GM12891 (cell line): ENCODE results near the gene CNR1. TPM values are rescaled to one million over a fixed set of nuclear protein-coding genes. Genes with fewer than 3 reads are reported as not detected.
"Not testable (repeated sequence)": the region's sequence is repeated elsewhere in the genome, so short reads cannot be mapped to it uniquely, and the experiment has no call there.

Experiments used
- DNase-seq: peaks from one replicate; pipeline ENCODE4 v3.0.0; 2011; ENCODE audit warnings: low spot score; ENCODE audit not compliant: insufficient read length
- FAIRE-seq: peaks from 2 replicates; lab custom pipeline; 2011; peaks lifted over from hg19 to GRCh38; lab: Jason Lieb, UNC
- PAX5 ChIP-seq: IDR thresholded peaks from 2 replicates; pipeline ENCODE4 v1.6.1; 2011; ENCODE audit warnings: low read length, moderate library complexity, mild to moderate bottlenecking; ENCODE audit not compliant: insufficient read depth, severe bottlenecking
- POLR2A ChIP-seq: IDR thresholded peaks from 2 replicates; pipeline ENCODE4 v1.6.1; 2011; ENCODE audit warnings: low read depth, low read length, control low read depth
- POLR2AphosphoS5 ChIP-seq: IDR thresholded peaks from 2 replicates; pipeline ENCODE4 v1.6.1; 2011; ENCODE audit warnings: low read depth, low read length, control low read depth
- POU2F2 ChIP-seq: IDR thresholded peaks from 2 replicates; pipeline ENCODE4 v1.6.1; 2011; ENCODE audit warnings: low read depth, mild to moderate bottlenecking, control low read depth, low read length, moderate library complexity
- SPI1 ChIP-seq: IDR thresholded peaks from 2 replicates; pipeline ENCODE4 v1.6.1; 2011; ENCODE audit warnings: low read depth, low read length, control low read depth
- TAF1 ChIP-seq: IDR thresholded peaks from 2 replicates; pipeline ENCODE4 v1.6.1; 2011; ENCODE audit warnings: low read depth, low read length, control low read depth
- polyA plus RNA-seq: library from polyadenylated mRNA; unstranded; fragments of >200 nt; gene quantifications from one replicate; pipeline ENCODE4 v1.2.1, GENCODE V29; 2012; ENCODE audit warnings: low read depth, missing spikeins, inconsistent platforms; ENCODE audit not compliant: missing spikeins

The CNR1 gene
- 2.9 TPM for polyA plus RNA-seq

DNA sequence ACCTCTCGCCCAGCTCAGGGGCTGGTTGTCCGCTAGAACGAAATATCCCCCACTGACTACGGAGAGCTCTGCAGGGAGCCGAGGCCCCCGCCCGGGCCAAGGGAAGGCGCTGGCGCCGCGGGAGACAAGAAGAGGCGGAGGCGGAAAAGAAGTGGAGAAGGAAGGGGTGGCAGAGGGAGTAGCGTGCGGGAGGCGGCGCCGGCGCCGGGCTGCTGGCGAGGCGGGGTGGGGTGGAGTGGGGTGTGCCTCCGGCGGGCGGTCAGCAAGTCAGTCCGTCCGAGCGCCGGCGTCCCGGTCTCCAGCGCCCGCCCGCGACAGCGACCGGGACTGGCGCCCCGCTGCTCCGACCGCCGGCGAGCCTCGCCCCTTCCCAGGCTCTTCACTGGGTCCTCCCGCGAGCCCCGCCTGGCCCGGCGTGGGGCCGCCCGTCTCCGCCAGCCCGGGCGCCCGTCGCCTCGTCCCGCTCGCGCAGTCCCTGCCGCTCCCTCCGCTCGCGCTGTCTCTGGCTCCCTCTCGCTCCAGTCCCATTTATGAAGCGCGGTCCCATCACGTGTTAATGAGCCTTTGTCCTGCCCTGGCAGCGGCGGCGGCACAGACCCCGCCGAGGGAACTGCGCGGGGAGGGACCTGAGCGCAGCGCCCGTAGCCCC, at the start of gene CNR1:
Gene CNR1, minus strand, starts transcription at position 504 of the 649 bp plus-strand sequence. CDS start 21,073 bp downstream, outside the sequence.
- TF ChIP-seq POLR2A = peak; percentile 74; the same call in 1 of the 2 replicates
- 0 out of 2 replicates have a peak, but pooled peaks have one; percentile 46 for TF ChIP-seq POLR2AphosphoS5
- no peak for TF ChIP-seq PAX5
- DNase-seq (peak; percentile 45), FAIRE-seq (no peak)

- FAIRE-seq (no peak), DNase-seq (no peak)
- TF ChIP-seq SPI1 = no peak
- TF ChIP-seq TAF1 = no peak
- no peak for TF ChIP-seq PAX5
- no peak for TF ChIP-seq POLR2A
- no peak for TF ChIP-seq POLR2AphosphoS5
- no peak for TF ChIP-seq POU2F2
Observed at GRCh38 chr6:88211446-88211845, 45.3 kb upstream of the CNR1 start.

DNA sequence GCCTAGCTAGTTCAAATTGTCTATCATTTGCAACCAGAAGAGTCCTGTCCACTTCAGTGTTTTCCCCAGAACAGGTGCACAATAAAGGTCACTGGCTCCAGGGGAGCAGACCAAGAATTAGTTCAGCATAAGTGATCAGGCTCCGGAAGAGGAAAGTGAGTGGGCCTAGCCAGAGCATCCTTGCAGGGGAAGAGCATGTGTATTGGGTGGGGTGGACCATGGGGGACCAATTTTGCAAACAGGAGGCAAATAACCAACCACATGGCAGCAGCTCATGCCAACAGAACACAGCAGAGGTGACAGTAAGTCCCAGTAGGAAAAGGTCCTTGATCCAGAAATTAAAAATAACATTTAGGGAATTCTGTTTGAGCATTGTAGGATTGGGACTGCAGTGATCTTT, 43.2 kb upstream of the CNR1 start:
- no peak for DNase-seq
- FAIRE-seq = no peak
- TF ChIP-seq PAX5 (no peak), POLR2AphosphoS5 (no peak), SPI1 (no peak), POU2F2 (no peak), POLR2A (no peak), TAF1 (no peak)

GRCh38 chr6:88208726-88209125, 42.6 kb upstream of the CNR1 start:
- TF ChIP-seq TAF1 (no peak), POLR2AphosphoS5 (no peak), POU2F2 (no peak)
- DNase-seq = no peak
- FAIRE-seq = no peak

- not testable (repeated sequence) for DNase-seq, FAIRE-seq
Observed at GRCh38 chr6:88201734-88202133, 35.6 kb upstream of the CNR1 start.

DNA sequence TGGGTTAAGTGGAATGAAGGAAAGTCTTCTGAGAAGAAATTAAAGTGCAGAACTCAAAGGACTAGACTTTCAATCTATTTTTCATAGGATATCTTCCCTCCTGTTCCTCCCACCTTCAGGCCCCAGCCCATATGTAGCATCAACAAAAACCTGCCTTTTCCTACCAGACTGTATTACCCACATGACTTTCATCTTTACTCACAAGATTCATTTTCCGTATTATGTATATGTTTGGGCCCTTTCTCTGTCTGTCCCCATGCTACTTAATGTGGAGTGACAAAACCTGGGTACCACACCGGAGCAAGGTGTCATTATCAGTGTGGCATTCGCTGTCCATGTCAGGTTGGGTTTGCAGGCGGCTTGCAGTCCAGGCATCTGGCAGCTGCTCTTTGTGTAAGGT, 18.8 kb upstream of the CNR1 start:
- TF ChIP-seq SPI1 (no peak), POLR2A (no peak), PAX5 (no peak), TAF1 (no peak), POU2F2 (no peak), POLR2AphosphoS5 (no peak)
- FAIRE-seq = peak; percentile 28
- DNase-seq = no peak

DNA sequence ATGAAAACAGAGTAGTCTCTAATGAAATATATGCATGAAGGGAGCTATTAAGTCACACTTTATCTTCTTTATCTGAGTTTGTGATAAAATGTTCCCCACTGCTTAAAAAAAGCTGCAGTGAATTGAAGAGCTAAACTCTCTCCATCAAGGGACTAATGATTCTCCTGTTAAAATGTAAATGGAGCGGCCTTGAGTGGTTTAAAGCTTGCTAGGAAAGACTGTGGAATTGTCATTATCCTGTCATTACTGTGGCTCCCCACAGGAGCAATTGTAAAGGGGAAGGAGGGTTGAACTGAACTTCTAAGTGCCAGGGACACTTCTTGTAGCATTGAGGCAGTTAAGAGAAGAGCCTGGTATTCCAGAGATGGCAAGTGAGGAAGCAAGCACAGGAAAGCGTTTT, 17.3 kb upstream of the CNR1 start:
- TF ChIP-seq POLR2A = no peak
- TF ChIP-seq POLR2AphosphoS5 = no peak
- no peak for TF ChIP-seq TAF1
- no peak for TF ChIP-seq POU2F2
- TF ChIP-seq SPI1 = no peak
- no peak for TF ChIP-seq PAX5
- no peak for FAIRE-seq
- DNase-seq = no peak

DNA sequence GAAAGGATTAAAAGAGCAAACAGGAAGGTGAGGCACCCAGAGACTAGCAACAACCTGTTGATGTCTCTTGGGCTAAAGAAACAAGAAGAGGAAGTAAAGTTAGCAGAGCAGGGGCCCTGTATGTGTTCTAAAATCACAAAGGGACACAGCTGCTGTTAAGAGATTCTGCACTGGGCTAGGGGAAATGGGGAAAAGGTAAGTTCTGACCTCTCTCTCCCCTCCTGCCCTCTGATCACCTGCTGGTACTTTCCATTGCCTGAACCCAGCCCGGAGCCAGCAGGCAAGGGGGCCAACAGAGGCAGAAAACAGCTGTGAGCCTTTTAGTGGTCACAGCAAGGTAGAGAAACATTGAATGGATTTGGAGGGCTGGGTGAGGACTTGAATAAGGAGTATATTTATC, 13.5 kb upstream of the CNR1 start:
- peak; percentile 89 for FAIRE-seq
- TF ChIP-seq TAF1 (no peak), SPI1 (no peak), PAX5 (no peak), POLR2AphosphoS5 (no peak), POLR2A (no peak), POU2F2 (no peak)
- DNase-seq = no peak

DNA sequence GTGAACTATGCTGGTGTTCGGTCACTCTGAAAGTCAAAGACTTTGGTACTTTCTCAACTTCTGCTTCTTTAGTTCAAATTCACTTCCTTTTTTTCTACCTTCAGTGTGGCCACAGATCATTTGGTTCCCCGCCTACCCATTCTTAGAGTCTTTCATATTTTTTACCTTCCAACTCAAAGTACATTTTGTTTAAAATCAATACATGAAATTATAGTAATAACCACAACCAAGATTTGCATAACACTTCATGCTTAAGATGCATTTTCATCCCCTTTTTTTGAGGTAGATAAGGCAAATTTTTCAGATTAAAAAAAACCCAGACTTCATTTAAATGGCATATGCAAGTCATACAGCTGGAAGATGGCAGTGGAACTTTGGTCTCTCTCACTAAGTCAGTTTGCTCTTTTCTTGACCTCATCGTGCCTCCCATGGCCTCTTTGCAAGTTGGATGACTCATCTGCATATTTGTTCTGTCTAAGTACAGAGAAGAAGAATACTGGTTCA, 11.9 kb upstream of the CNR1 start:
- DNase-seq = no peak
- FAIRE-seq = no peak
- TF ChIP-seq PAX5 (no peak), POU2F2 (peak; percentile 49; the same call in 1 of the 2 replicates), TAF1 (no peak), POLR2AphosphoS5 (no peak), POLR2A (no peak), SPI1 (peak; percentile 98)

DNA sequence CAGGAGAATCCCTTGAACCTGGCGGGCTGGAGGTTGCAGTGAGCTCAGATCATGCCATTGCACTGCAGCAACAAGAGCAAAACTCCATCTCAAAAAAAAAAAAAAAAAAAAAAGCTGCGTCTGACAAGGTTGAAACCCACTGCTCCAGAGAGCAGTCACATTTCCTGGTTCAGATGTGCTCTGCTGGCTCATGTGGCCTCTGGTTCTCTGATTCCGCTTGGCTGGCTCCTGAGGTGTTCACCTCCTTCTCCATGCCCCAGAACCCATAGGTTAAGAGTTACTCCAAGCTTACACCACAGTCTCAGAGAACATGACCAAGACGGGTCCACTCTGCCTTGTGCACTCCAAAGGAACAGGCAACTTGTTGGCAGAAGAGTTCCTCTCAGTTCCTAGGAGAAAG, 8.8 kb upstream of the CNR1 start:
- TF ChIP-seq POLR2AphosphoS5 (no peak), POU2F2 (no peak), PAX5 (no peak), TAF1 (no peak), SPI1 (no peak), POLR2A (no peak)
- DNase-seq = no peak
- FAIRE-seq = peak; percentile 76
